MG63 (cell line): ENCODE data around the gene LTBP1. TPM values are rescaled to one million over a fixed set of nuclear protein-coding genes. Genes with fewer than 3 reads are reported as not detected.
"Not testable (repeated sequence)": the region's sequence is repeated elsewhere in the genome, so short reads cannot be mapped to it uniquely, and the experiment has no call there.

Source experiments
- DNase-seq: peaks from one replicate; pipeline ENCODE4 v3.0.0-alpha.2; 2020
- H3K27me3 ChIP-seq: fragments of 250-450 bp; sonication (Bioruptor Pico); 2 replicates; pipeline ENCODE4 v1.5.1; 2020; ENCODE audit warnings: mild to moderate bottlenecking, moderate library complexity
- H3K36me3 ChIP-seq: fragments of 250-450 bp; sonication (Bioruptor Pico); 2 replicates; pipeline ENCODE4 v1.5.1; 2020; ENCODE audit warnings: mild to moderate bottlenecking, moderate library complexity
- H3K4me3 ChIP-seq: fragments of 250-450 bp; sonication (Bioruptor Pico); 2 replicates; pipeline ENCODE4 v1.5.1; 2020; ENCODE audit warnings: mild to moderate bottlenecking, moderate library complexity
- H3K9me3 ChIP-seq: fragments of 250-450 bp; sonication (Bioruptor Pico); 2 replicates; pipeline ENCODE4 v1.5.1; 2020; ENCODE audit warnings: mild to moderate bottlenecking, moderate library complexity
- total RNA-seq: library from RNA; depleted of rRNA; stranded (reverse); fragments of >200 nt; shearing (Covaris generic); gene quantifications from 2 replicates; pipeline ENCODE4 v1.2.3, GENCODE V29; 2014; ENCODE audit warnings: low replicate concordance

The LTBP1 gene
- total RNA-seq, 1 experiment from 2014 or later: 95.7 TPM

- Histone ChIP-seq H3K4me3 (peak overlapping the region; percentile 59), H3K36me3 (no peaks in the 10 kb centered on the region), H3K9me3 (no peaks in the 10 kb centered on the region), H3K27me3 (no peaks in the 10 kb centered on the region)
- no peak for DNase-seq
Measured at GRCh38 chr2:32947076-32947483, 327 bp downstream of the LTBP1 start.

GRCh38 chr2:32947484-32948143 lies 861 bp downstream of the LTBP1 start:
- no peaks in the 10 kb centered on the region for H3K27me3 ChIP-seq
- DNase-seq: peak; percentile 42
- H3K4me3 ChIP-seq: peak overlapping the region; percentile 59
- H3K9me3 ChIP-seq: no peaks in the 10 kb centered on the region
- no peaks in the 10 kb centered on the region for H3K36me3 ChIP-seq

- Histone ChIP-seq H3K36me3 (no peaks in the 10 kb centered on the region), H3K4me3 (peak overlapping the region; percentile 59), H3K27me3 (no peaks in the 10 kb centered on the region), H3K9me3 (no peaks in the 10 kb centered on the region)
- no peak for DNase-seq
Measured at GRCh38 chr2:32948266-32948665, 1.5 kb downstream of the LTBP1 start.

- no peaks in the 10 kb centered on the region for H3K36me3 ChIP-seq
- H3K27me3 ChIP-seq: no peaks in the 10 kb centered on the region
- DNase-seq: no peak
- no peaks in the 10 kb centered on the region for H3K9me3 ChIP-seq
- no peak overlapping the region for H3K4me3 ChIP-seq
Measured at GRCh38 chr2:32949260-32949659, 2.5 kb downstream of the LTBP1 start.

- no peaks in the 10 kb centered on the region for H3K36me3 ChIP-seq
- DNase-seq: no peak
- no peak overlapping the region for H3K4me3 ChIP-seq
- no peaks in the 10 kb centered on the region for H3K27me3 ChIP-seq
- no peaks in the 10 kb centered on the region for H3K9me3 ChIP-seq
Measured at GRCh38 chr2:32951672-32952071, 4.9 kb downstream of the LTBP1 start.

- DNase-seq: no peak
- Histone ChIP-seq H3K36me3 (no peaks in the 10 kb centered on the region; the same call in 1 of the 2 replicates), H3K27me3 (no peaks in the 10 kb centered on the region), H3K4me3 (no peak overlapping the region), H3K9me3 (no peaks in the 10 kb centered on the region)
Measured at GRCh38 chr2:32952761-32953476, 6.2 kb downstream of the LTBP1 start.

- no peaks in the 10 kb centered on the region; the same call in 1 of the 2 replicates for H3K36me3 ChIP-seq
Measured at GRCh38 chr2:32954206-32954605, 7.5 kb downstream of the LTBP1 start.

GRCh38 chr2:32958821-32959220 lies 12.1 kb downstream of the LTBP1 start:
- Histone ChIP-seq H3K27me3 (no peaks in the 10 kb centered on the region), H3K9me3 (no peaks in the 10 kb centered on the region), H3K4me3 (no peak overlapping the region), H3K36me3 (no peaks in the 10 kb centered on the region; the same call in 1 of the 2 replicates)
- no peak for DNase-seq

More at GRCh38 chr2:32954206-32954605, 7.5 kb downstream of the LTBP1 start:
- H3K9me3 ChIP-seq: no peaks in the 10 kb centered on the region
- DNase-seq: no peak
- no peak overlapping the region for H3K4me3 ChIP-seq
- H3K27me3 ChIP-seq: no peaks in the 10 kb centered on the region

- Histone ChIP-seq H3K36me3 (no peaks in the 10 kb centered on the region; the same call in 1 of the 2 replicates), H3K27me3 (no peaks in the 10 kb centered on the region), H3K9me3 (no peaks in the 10 kb centered on the region), H3K4me3 (no peak overlapping the region)
- no peak for DNase-seq
Measured at GRCh38 chr2:32960238-32960637, 13.5 kb downstream of the LTBP1 start.

- Histone ChIP-seq H3K4me3 (no peak overlapping the region), H3K36me3 (no peaks in the 10 kb centered on the region; the same call in 1 of the 2 replicates), H3K9me3 (no peaks in the 10 kb centered on the region), H3K27me3 (no peaks in the 10 kb centered on the region)
- DNase-seq: no peak
Measured at GRCh38 chr2:32960647-32961403, 14.1 kb downstream of the LTBP1 start.

- Histone ChIP-seq H3K9me3 (no peaks in the 10 kb centered on the region), H3K36me3 (no peaks in the 10 kb centered on the region), H3K27me3 (no peaks in the 10 kb centered on the region), H3K4me3 (no peak overlapping the region)
- no peak for DNase-seq
Measured at GRCh38 chr2:32962690-32963089, 15.9 kb downstream of the LTBP1 start.

GRCh38 chr2:32963941-32964340 lies 17.2 kb downstream of the LTBP1 start:
- Histone ChIP-seq H3K27me3 (no peaks in the 10 kb centered on the region), H3K9me3 (no peaks in the 10 kb centered on the region), H3K4me3 (no peak overlapping the region), H3K36me3 (no peaks in the 10 kb centered on the region)
- DNase-seq: peak; percentile 62

- Histone ChIP-seq H3K4me3 (no peak overlapping the region), H3K27me3 (no peaks in the 10 kb centered on the region), H3K9me3 (no peaks in the 10 kb centered on the region), H3K36me3 (no peaks in the 10 kb centered on the region)
- DNase-seq: no peak
Measured at GRCh38 chr2:32965523-32966171, 18.9 kb downstream of the LTBP1 start.

- H3K36me3 ChIP-seq: no peaks in the 10 kb centered on the region
- H3K9me3 ChIP-seq: peaks cover 5% of the 10 kb centered on the region; the same call in 1 of the 2 replicates
- no peak for DNase-seq
- H3K4me3 ChIP-seq: no peak overlapping the region
- H3K27me3 ChIP-seq: no peaks in the 10 kb centered on the region
Measured at GRCh38 chr2:32969444-32970162, 22.9 kb downstream of the LTBP1 start.

GRCh38 chr2:32973772-32974171 lies 27.0 kb downstream of the LTBP1 start:
- H3K27me3 ChIP-seq, H3K9me3 ChIP-seq, H3K36me3 ChIP-seq, H3K4me3 ChIP-seq, DNase-seq: not testable (repeated sequence)

GRCh38 chr2:32976409-32977063 lies 29.8 kb downstream of the LTBP1 start:
- Histone ChIP-seq H3K27me3 (no peaks in the 10 kb centered on the region), H3K9me3 (peaks cover 8% of the 10 kb centered on the region; the same call in 1 of the 2 replicates), H3K4me3 (no peak overlapping the region), H3K36me3 (no peaks in the 10 kb centered on the region)
- DNase-seq: no peak
